Breast epithelium (tissue), 3 donors: Measurements from ENCODE around the gene COTL1.

ENCODE experiments used
- CTCF ChIP-seq, 3 donors: fragments of 450-650 bp; IDR thresholded peaks; one replicate each; pipeline ENCODE4 v1.5.1; 2016 to 2017; ENCODE audit warnings: antibody characterized with exemption in 3 of 3, mild to moderate bottlenecking in 3 of 3, moderate library complexity in 3 of 3
- POLR2A ChIP-seq: fragments of 450-650 bp; IDR thresholded peaks from one replicate; pipeline ENCODE4 v1.6.1; 2016; ENCODE audit warnings: antibody characterized with exemption, mild to moderate bottlenecking, moderate library complexity

- no peak for TF ChIP-seq CTCF (IDR thresholded peaks at IDR 0.05)
- no peak for TF ChIP-seq POLR2A
Observed at GRCh38 chr16:84527532-84528269, 90.2 kb downstream of the COTL1 start.
